Esophagus muscularis mucosa (tissue), 4 donors: ENCODE measurements around the gene HSF4. TPM values are rescaled to one million over a fixed set of nuclear protein-coding genes. Genes with fewer than 3 reads are reported as not detected.
"Not testable (repeated sequence)": the region's sequence is repeated elsewhere in the genome, so short reads cannot be mapped to it uniquely, and the experiment has no call there.

Source experiments
- DNase-seq: peaks from one replicate; pipeline ENCODE4 v3.0.0-alpha.2; 2017; ENCODE audit errors: extremely low spot score
- H3K27ac ChIP-seq, 4 donors: fragments of 200-600 bp; sonication (generic); replicated peaks in 1 of 4; 1 replicate in 3 of 4; 2 replicates in 1 of 4; pipeline ENCODE4 v1.5.1; 2016 to 2019; ENCODE audit warnings: mild to moderate bottlenecking in 1 of 4
- H3K27me3 ChIP-seq, 4 donors: fragments of 200-600 bp; sonication (generic); one replicate each; pipeline versions ENCODE4 v1.5.1 to v1.6.0; 2016 to 2019
- H3K36me3 ChIP-seq, 4 donors: fragments of 200-600 bp; sonication (generic); one replicate each; pipeline ENCODE4 v1.5.1; 2016 to 2019
- H3K4me1 ChIP-seq, 4 donors: fragments of 200-600 bp; sonication (generic); one replicate each; pipeline ENCODE4 v1.5.1; 2016 to 2019
- H3K4me3 ChIP-seq, 4 donors: fragments of 200-600 bp; sonication (generic); 1 replicate in 2 of 4; 2 replicates in 2 of 4; pipeline ENCODE4 v1.5.1; 2016 to 2019; ENCODE audit warnings: mild to moderate bottlenecking in 4 of 4, moderate library complexity in 1 of 4
- H3K9me3 ChIP-seq, 4 donors: fragments of 200-600 bp; sonication (generic); 1 replicate in 3 of 4; 2 replicates in 1 of 4; pipeline ENCODE4 v1.5.1; 2016 to 2019
- CTCF ChIP-seq, 3 experiments: fragments of 200-600 bp in 2 of 3; fragments of 450-650 bp in 1 of 3; sonication (generic) in 2 of 3; IDR thresholded peaks; one replicate each; pipeline ENCODE4 v1.5.1; 2017 to 2019; ENCODE audit warnings: antibody characterized with exemption in 3 of 3, mild to moderate bottlenecking in 2 of 3, moderate library complexity in 1 of 3
- EP300 ChIP-seq: sonication (generic); formaldehyde crosslinking; IDR thresholded peaks from one replicate; pipeline ENCODE4 v1.6.1; 2017; ENCODE audit warnings: antibody characterized with exemption
- POLR2A ChIP-seq: fragments of 450-650 bp; IDR thresholded peaks from one replicate; pipeline ENCODE4 v1.6.1; 2017; ENCODE audit warnings: antibody characterized with exemption, moderate library complexity, mild to moderate bottlenecking, low read depth
- POLR2AphosphoS5 ChIP-seq, 2 donors: sonication (generic); formaldehyde crosslinking; IDR thresholded peaks; one replicate each; pipeline ENCODE4 v1.6.1; 2017; ENCODE audit warnings: antibody characterized with exemption in 2 of 2
- WGBS: methylation state at CpG from one replicate; pipeline ENCODE4 v1.1.5; 2018; 5-methylcytosine and 5-hydroxymethylcytosine counted together
- intact Hi-C: fragments of 100-400 bp; cut with DNase I; formaldehyde crosslinking; loops from one replicate; pipeline ENCODE4 v1.15.1; 2023
- total RNA-seq, 4 donors: library from RNA; depleted of rRNA; stranded (reverse); fragments of >200 nt; gene quantifications; one replicate each; pipeline versions ENCODE4 v1.1.0 to v1.2.1, GENCODE V29; 2016

Gene HSF4
- total RNA-seq, 4 donors from 2014 or later: 27.3 to 61.9 (median 41.1) TPM

- 89% methylated on average over 9 of the region's 9 CpGs for WGBS
- TF ChIP-seq POLR2AphosphoS5 (IDR thresholded peaks at IDR 0.05) (no peak), EP300 (no peak), CTCF (IDR thresholded peaks at IDR 0.05) (no peak), POLR2A (no peak)
- H3K36me3 ChIP-seq: peaks cover 12 to 44% (median 28%) of the 10 kb centered on the region in 4 donors
- H3K27ac ChIP-seq: no peak overlapping the region
- H3K4me1 ChIP-seq: peaks cover 0 to 17% (median 3%) of the 10 kb centered on the region in 4 donors
- no peaks in the 10 kb centered on the region for H3K27me3 ChIP-seq
- no peaks in the 10 kb centered on the region for H3K9me3 ChIP-seq
- no peak overlapping the region for H3K4me3 ChIP-seq
- no peak for DNase-seq
- intact Hi-C loops: no loop called here
Measured at GRCh38 chr16:67117716-67118115, 46.8 kb upstream of the HSF4 start.

GRCh38 chr16:67120025-67120424 is 44.5 kb upstream of the HSF4 start:
- H3K27me3 ChIP-seq: no peaks in the 10 kb centered on the region
- WGBS: 71% methylated on average over 5 of the region's 5 CpGs
- no peak for TF ChIP-seq POLR2AphosphoS5 (IDR thresholded peaks at IDR 0.05)
- no peak for TF ChIP-seq EP300
- no peak for TF ChIP-seq POLR2A
- TF ChIP-seq CTCF (IDR thresholded peaks at IDR 0.05): no peak
- H3K9me3 ChIP-seq: no peaks in the 10 kb centered on the region
- H3K4me1 ChIP-seq: peaks cover 0 to 6% (median 0%) of the 10 kb centered on the region in 4 donors
- H3K36me3 ChIP-seq: peaks cover 17 to 60% (median 38%) of the 10 kb centered on the region in 4 donors
- H3K4me3 ChIP-seq: no peak overlapping the region
- intact Hi-C loops: no loop called here
- no peak for DNase-seq
- H3K27ac ChIP-seq: no peak overlapping the region

GRCh38 chr16:67122799-67123198 is 41.7 kb upstream of the HSF4 start:
- WGBS: 89% methylated on average over 5 of the region's 5 CpGs
- H3K36me3 ChIP-seq: peaks cover 24 to 81% (median 49%) of the 10 kb centered on the region in 4 donors
- H3K27ac ChIP-seq, intact Hi-C loops, H3K4me3 ChIP-seq, H3K4me1 ChIP-seq, H3K9me3 ChIP-seq, DNase-seq, H3K27me3 ChIP-seq: not testable (repeated sequence)

GRCh38 chr16:67128417-67128816 is 36.1 kb upstream of the HSF4 start:
- Histone ChIP-seq H3K4me3 (no peak overlapping the region), H3K9me3 (no peaks in the 10 kb centered on the region), H3K36me3 (peaks cover 25 to 98% (median 50%) of the 10 kb centered on the region in 4 donors), H3K27me3 (no peaks in the 10 kb centered on the region), H3K27ac (no peak overlapping the region), H3K4me1 (no peaks in the 10 kb centered on the region)
- no peak for DNase-seq
- intact Hi-C loops: no loop called here
- TF ChIP-seq POLR2A: no peak
- TF ChIP-seq POLR2AphosphoS5 (IDR thresholded peaks at IDR 0.05): no peak
- no peak for TF ChIP-seq EP300

- no peaks in the 10 kb centered on the region for H3K9me3 ChIP-seq
- intact Hi-C loops: no loop called here
- WGBS: 87% methylated on average over 3 of the region's 3 CpGs
- no peak overlapping the region for H3K27ac ChIP-seq
- TF ChIP-seq POLR2A: no peak
- no peak for TF ChIP-seq POLR2AphosphoS5 (IDR thresholded peaks at IDR 0.05)
- TF ChIP-seq CTCF (IDR thresholded peaks at IDR 0.05): no peak
- TF ChIP-seq EP300: no peak
- no peaks in the 10 kb centered on the region for H3K27me3 ChIP-seq
- no peak overlapping the region for H3K4me3 ChIP-seq
- no peak for DNase-seq
- peaks cover 30 to 98% (median 53%) of the 10 kb centered on the region in 4 donors for H3K36me3 ChIP-seq
- no peaks in the 10 kb centered on the region for H3K4me1 ChIP-seq
Measured at GRCh38 chr16:67128887-67129286, 35.7 kb upstream of the HSF4 start.

GRCh38 chr16:67129422-67129821 is 35.1 kb upstream of the HSF4 start:
- no peak overlapping the region for H3K27ac ChIP-seq
- H3K4me3 ChIP-seq: no peak overlapping the region
- TF ChIP-seq POLR2A (no peak), EP300 (no peak), CTCF (IDR thresholded peaks at IDR 0.05) (no peak), POLR2AphosphoS5 (IDR thresholded peaks at IDR 0.05) (no peak)
- intact Hi-C loops: no loop called here
- H3K4me1 ChIP-seq: no peaks in the 10 kb centered on the region
- peaks cover 35 to 98% (median 58%) of the 10 kb centered on the region in 4 donors for H3K36me3 ChIP-seq
- no peak for DNase-seq
- 100% methylated on average over 3 of the region's 3 CpGs for WGBS
- no peaks in the 10 kb centered on the region for H3K9me3 ChIP-seq
- no peaks in the 10 kb centered on the region for H3K27me3 ChIP-seq
